ENCODE results near the gene FBXW7. TPM values are rescaled to one million over a fixed set of nuclear protein-coding genes. Genes with fewer than 3 reads are reported as not detected.

FBXW7 gene
- total and polyA plus RNA-seq, 2 of the 13 experiments (the other 11 are each of a cell fraction or from before 2014, with no cell fraction given) = 5.0 to 40.9 TPM

DNA sequence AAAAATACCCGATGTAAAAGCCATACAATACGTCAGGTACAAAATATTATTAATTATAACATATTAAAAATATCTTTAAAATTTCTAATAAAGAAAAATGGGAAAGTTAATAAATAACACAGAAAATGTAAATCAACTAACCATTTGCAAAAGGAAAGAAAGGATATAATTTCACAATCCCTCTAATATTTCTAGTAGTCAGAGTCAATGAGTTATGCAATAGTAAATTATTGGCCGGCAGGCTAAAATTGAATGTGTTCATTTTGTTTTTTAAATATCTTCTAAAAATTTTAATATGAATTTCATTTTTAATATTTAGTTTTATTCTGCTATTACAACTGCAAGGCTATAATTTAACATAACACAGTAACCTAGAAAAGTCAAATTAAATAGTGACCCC is 155.7 kb downstream of the FBXW7 start:
- Histone ChIP-seq H3K9ac (ENCODE audit: insufficient read depth, low read depth, low read length) (no peak overlapping the region), H3K4me2 (ENCODE audit: low read depth, low read length) (no peak overlapping the region), H4K20me1 (ENCODE audit: insufficient read depth, low read length) (no peaks in the 10 kb centered on the region; the same call in 1 of the 2 replicates), H3K9me3 (ENCODE audit: low read length) (no peaks in the 10 kb centered on the region), H3K27me3 (ENCODE audit: control insufficient read depth in 1 of 2, insufficient read depth in 2 of 2, low read length in 2 of 2) (no peaks in the 10 kb centered on the region), H2AFZ (ENCODE audit: low read length) (no peak overlapping the region), H3K79me2 (ENCODE audit: insufficient read depth, low read length) (no peaks in the 10 kb centered on the region), H3K36me3 (replicated peaks in 1 of 2; ENCODE audit: control insufficient read depth in 1 of 2, insufficient read depth in 2 of 2, low read length in 2 of 2) (no peaks in the 10 kb centered on the region), H3K4me1 (ENCODE audit: insufficient read depth, low read length) (no peaks in the 10 kb centered on the region), H3K4me3 (replicated peaks in 1 of 3; ENCODE audit: insufficient read depth in 1 of 3, low read depth in 2 of 3, low read length in 3 of 3) (no peak overlapping the region), H3K27ac (ENCODE audit: extremely low read length, insufficient read depth, low read length) (no peak overlapping the region)
- FAIRE-seq (no peak), ATAC-seq (no peak), DNase-seq (ENCODE audit: low spot score) (no peak)
- intact Hi-C loops (cut with micrococcal nuclease; ENCODE audit: unreplicated experiment) (no loop called here), in situ Hi-C loops (cut with HindIII; ENCODE audit: extremely low pct_ligation_motif_present, low pct_unique_long_range_greater_than_20kb) (no loop called here)
- WGBS (ENCODE audit: low lambda C conversion rate) = 97% methylated on average over 3 of the region's 3 CpGs
- CTCF ChIA-PET (ENCODE audit: low intra/inter-chr PET ratio, low total read pairs) = no interaction called here
- BruUV-seq (replicated peaks) = no TSS peak
- TF ChIP-seq CEBPB (IDR thresholded peaks at IDR 0.05; ENCODE audit: borderline replicate concordance, low read depth, low read length) = peak; percentile 60; the same call in 1 of the 2 replicates
- no peak for TF ChIP-seq TBX3 (IDR thresholded peaks at IDR 0.05; ENCODE audit: borderline replicate concordance)
- TF ChIP-seq, protein P1, sequence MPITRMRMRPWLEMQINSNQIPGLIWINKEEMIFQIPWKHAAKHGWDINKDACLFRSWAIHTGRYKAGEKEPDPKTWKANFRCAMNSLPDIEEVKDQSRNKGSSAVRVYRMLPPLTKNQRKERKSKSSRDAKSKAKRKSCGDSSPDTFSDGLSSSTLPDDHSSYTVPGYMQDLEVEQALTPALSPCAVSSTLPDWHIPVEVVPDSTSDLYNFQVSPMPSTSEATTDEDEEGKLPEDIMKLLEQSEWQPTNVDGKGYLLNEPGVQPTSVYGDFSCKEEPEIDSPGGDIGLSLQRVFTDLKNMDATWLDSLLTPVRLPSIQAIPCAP (CRISPR knock-in tag; IDR thresholded peaks at IDR 0.05; ENCODE audit: low read depth) = no peak
- POLR2A ChIA-PET = no interaction called here

DNA sequence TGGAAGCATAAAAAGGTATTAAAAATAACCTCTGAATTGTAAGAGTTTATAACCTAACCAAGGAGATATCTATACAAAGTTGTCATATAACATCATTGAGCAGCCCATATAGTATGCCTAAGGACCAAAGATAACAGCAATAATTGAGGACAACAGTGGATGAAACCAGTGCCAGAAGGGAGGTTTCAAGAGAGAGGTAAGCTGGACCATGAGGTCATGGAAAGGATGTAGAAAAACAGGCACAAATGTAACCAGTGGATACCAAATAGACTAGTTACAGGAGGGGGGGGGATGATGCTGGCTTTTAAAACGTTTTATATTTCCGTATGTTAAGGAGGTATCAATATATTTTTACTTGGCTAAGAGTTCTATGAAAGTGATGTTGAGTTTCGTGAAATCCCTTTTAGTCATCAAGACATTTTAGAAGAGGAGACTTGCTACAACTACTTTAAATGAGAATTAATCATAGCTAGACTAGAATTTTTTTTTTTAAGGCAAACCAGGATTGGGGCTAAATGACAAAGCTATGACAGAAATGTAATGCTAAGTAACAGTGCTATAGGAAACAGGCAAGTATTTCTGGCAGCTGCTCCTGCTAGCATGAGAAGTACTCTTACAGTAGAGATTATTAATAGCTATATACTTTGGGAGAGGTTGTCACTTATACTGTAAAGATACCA is 161.1 kb downstream of the FBXW7 start:
- no peak overlapping the region for H3K9ac ChIP-seq (ENCODE audit: insufficient read depth, low read depth, low read length)
- no peak overlapping the region for H3K4me3 ChIP-seq (replicated peaks in 1 of 3; ENCODE audit: insufficient read depth in 1 of 3, low read depth in 2 of 3, low read length in 3 of 3)
- no peaks in the 10 kb centered on the region for H3K79me2 ChIP-seq (ENCODE audit: insufficient read depth, low read length)
- no peak overlapping the region for H3K4me2 ChIP-seq (ENCODE audit: low read depth, low read length)
- H3K27ac ChIP-seq (ENCODE audit: extremely low read length, insufficient read depth, low read length) = no peak overlapping the region
- no peaks in the 10 kb centered on the region for H4K20me1 ChIP-seq (ENCODE audit: insufficient read depth, low read length)
- DNase-seq (ENCODE audit: low spot score) (no peak), FAIRE-seq (no peak), ATAC-seq (no peak)
- in situ Hi-C loops (cut with HindIII; ENCODE audit: extremely low pct_ligation_motif_present, low pct_unique_long_range_greater_than_20kb) (no loop called here), intact Hi-C loops (cut with micrococcal nuclease; ENCODE audit: unreplicated experiment) (no loop called here)
- BruUV-seq (replicated peaks) = no TSS peak
- no peaks in the 10 kb centered on the region for H3K27me3 ChIP-seq (ENCODE audit: control insufficient read depth in 1 of 2, insufficient read depth in 2 of 2, low read length in 2 of 2)
- no peak overlapping the region for H2AFZ ChIP-seq (ENCODE audit: low read length)
- TF ChIP-seq, protein P2, sequence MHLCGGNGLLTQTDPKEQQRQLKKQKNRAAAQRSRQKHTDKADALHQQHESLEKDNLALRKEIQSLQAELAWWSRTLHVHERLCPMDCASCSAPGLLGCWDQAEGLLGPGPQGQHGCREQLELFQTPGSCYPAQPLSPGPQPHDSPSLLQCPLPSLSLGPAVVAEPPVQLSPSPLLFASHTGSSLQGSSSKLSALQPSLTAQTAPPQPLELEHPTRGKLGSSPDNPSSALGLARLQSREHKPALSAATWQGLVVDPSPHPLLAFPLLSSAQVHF (CRISPR knock-in tag; IDR thresholded peaks at IDR 0.05) = no peak
- no peak for TF ChIP-seq CBFB (CRISPR knock-in tag; IDR thresholded peaks at IDR 0.05)
- TF ChIP-seq ZIK1 (CRISPR knock-in tag; IDR thresholded peaks at IDR 0.05; ENCODE audit: borderline replicate concordance, low read depth) = no peak
- no peak for TF ChIP-seq ZNF432 (CRISPR knock-in tag; IDR thresholded peaks at IDR 0.05; ENCODE audit: borderline replicate concordance)
- no peak for TF ChIP-seq TAF15 (IDR thresholded peaks at IDR 0.05; ENCODE audit: low read depth, low read length, poor library complexity, severe bottlenecking)
- TF ChIP-seq, protein P3, sequence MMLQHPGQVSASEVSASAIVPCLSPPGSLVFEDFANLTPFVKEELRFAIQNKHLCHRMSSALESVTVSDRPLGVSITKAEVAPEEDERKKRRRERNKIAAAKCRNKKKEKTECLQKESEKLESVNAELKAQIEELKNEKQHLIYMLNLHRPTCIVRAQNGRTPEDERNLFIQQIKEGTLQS (CRISPR knock-in tag; IDR thresholded peaks at IDR 0.05) = no peak
- TF ChIP-seq, protein P4, sequence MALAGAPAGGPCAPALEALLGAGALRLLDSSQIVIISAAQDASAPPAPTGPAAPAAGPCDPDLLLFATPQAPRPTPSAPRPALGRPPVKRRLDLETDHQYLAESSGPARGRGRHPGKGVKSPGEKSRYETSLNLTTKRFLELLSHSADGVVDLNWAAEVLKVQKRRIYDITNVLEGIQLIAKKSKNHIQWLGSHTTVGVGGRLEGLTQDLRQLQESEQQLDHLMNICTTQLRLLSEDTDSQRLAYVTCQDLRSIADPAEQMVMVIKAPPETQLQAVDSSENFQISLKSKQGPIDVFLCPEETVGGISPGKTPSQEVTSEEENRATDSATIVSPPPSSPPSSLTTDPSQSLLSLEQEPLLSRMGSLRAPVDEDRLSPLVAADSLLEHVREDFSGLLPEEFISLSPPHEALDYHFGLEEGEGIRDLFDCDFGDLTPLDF (CRISPR knock-in tag; IDR thresholded peaks at IDR 0.05) = no peak
- TF ChIP-seq CENPT (CRISPR knock-in tag; IDR thresholded peaks at IDR 0.05; ENCODE audit: low read depth) = no peak
- TF ChIP-seq IRX3 (CRISPR knock-in tag; IDR thresholded peaks at IDR 0.05; ENCODE audit: borderline replicate concordance, low read depth) = no peak
- TF ChIP-seq SP5 (CRISPR knock-in tag; IDR thresholded peaks at IDR 0.05; ENCODE audit: borderline replicate concordance, low read depth) = no peak
- no peak for TF ChIP-seq PHF8 (CRISPR knock-in tag; IDR thresholded peaks at IDR 0.05)
- ChIA-PET POLR2A (no interaction called here), CTCF (ENCODE audit: low intra/inter-chr PET ratio, low total read pairs) (no interaction called here)
- 94% methylated on average over 3 of the region's 3 CpGs for WGBS (ENCODE audit: low lambda C conversion rate)
- no peaks in the 10 kb centered on the region for H3K36me3 ChIP-seq (replicated peaks in 1 of 2; ENCODE audit: control insufficient read depth in 1 of 2, insufficient read depth in 2 of 2, low read length in 2 of 2)
- no peaks in the 10 kb centered on the region for H3K9me3 ChIP-seq (ENCODE audit: low read length)
- no peaks in the 10 kb centered on the region for H3K4me1 ChIP-seq (ENCODE audit: insufficient read depth, low read length)

Data from HepG2 (cell line).